DLD1 (cell line): ENCODE measurements around the gene TXNDC16.

Experiments used
- in situ Hi-C: cut with HindIII; loops from 2 replicates; pipeline ENCODE4 v1.10.0; 2017; ENCODE audit warnings: low sequenced_read_pairs

Gene TXNDC16

DNA sequence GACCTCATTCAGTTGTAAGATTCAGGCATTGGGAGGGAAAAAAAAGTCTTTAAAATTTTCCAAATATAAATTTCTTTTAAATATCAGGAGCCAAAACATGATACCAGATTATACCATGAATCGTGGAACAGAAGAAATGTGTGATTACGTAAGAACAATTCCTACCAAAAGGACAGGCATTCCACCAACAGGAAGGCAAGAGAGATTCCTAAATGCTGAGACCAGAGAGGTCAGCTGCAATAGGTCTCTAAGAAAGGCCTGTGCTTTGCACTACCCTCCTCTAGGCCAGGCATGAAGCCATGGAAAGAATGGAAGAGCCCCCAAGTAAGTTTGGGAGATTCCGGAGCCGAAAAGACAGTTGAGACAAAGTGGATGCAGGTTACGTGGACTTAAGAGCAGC is 154.5 kb downstream of the TXNDC16 start:
- in situ Hi-C loops: no loop called here

DNA sequence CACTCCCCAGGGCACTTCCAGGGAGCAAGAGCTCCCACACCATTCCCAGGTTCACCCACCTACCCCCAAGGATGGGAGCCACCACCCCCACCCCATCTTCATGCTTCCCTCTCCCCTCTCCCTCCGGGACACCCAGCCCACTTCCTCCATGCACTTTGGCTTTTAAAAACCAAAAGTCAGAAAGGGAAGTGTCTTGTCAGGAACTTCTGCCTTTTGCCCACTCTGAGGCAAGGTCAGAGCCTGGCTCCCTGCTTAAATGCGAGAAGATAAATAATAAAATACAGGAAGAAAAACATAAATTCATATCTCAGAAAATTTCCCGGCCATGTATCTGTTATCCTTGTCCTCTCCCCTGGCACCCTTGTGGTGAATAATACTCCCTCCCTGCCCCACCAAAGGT is 156.6 kb downstream of the TXNDC16 start:
- in situ Hi-C loops: no loop called here

DNA sequence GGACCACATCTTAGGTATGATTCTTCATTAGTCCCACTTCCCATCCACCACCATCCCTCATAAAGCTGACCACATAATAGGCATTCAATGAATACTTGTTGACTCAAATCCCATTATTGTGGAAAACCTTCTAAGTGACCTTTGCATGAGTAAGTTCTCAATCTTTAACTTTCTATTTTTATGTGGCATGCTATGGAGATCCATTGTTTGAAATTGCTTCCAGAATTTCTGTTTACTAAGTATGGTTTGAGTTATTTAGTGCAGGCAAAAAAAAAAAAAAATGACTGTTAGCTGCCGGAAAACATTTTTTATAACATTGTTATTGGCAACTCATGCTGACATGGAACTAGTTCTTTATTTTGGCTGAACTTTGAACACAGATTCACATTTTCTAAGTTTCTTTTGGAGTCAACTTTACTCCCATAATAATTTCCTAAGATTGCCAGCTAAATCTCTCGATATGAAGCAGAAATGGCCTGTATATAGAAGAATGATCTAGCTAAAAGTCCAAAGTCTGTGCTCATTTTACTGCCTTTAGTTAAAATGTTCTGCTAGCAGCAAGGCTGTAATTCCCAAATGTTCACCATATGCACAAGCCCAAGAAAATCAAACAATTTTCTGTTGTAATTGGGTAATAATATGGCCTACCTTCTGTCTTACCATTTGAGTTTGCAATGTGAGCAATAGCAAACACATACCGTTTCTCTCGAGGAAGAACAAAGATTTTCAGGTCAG is 160.3 kb downstream of the TXNDC16 start:
- in situ Hi-C loops: no loop called here
